Activated CD8-positive, alpha-beta memory T cell treated with anti-CD3 and anti-CD28 coated beads for 24 hours (primary cell): ENCODE data around the gene TRPM2.

Source experiments
- DNase-seq: peaks from one replicate; pipeline ENCODE4 v3.0.0-alpha.2; 2020

TRPM2 gene

DNA sequence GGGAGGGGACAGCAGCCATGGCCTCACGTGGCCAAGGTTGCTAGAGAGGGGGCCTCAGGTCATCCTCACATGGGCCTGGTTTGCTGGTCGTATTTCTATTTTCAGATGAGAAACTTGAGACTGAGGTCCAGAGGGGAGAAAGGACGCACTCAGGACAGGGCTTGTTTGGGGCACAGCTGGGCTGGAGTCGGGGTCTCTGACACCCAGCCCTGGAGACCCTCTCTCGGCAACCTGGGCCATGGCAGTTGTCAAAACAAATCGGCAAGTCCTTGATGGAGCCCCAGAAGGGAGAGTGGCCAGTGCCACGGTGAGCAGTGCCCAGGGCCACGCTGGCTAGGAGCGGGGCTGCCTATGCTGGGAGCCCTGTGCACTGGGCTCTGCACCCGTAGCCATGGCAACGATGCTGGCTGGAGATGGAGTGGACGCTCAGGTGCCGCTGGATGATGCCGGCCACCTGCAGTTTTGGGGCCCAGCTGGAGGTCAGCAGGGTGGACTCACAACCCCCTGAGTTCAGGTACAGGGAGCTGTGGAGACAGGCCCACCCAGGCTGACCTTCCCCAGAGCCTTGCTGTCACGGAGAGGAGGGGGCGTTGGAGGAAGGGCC, 113.0 kb downstream of the TRPM2 start:
- DNase-seq, result no peak

DNA sequence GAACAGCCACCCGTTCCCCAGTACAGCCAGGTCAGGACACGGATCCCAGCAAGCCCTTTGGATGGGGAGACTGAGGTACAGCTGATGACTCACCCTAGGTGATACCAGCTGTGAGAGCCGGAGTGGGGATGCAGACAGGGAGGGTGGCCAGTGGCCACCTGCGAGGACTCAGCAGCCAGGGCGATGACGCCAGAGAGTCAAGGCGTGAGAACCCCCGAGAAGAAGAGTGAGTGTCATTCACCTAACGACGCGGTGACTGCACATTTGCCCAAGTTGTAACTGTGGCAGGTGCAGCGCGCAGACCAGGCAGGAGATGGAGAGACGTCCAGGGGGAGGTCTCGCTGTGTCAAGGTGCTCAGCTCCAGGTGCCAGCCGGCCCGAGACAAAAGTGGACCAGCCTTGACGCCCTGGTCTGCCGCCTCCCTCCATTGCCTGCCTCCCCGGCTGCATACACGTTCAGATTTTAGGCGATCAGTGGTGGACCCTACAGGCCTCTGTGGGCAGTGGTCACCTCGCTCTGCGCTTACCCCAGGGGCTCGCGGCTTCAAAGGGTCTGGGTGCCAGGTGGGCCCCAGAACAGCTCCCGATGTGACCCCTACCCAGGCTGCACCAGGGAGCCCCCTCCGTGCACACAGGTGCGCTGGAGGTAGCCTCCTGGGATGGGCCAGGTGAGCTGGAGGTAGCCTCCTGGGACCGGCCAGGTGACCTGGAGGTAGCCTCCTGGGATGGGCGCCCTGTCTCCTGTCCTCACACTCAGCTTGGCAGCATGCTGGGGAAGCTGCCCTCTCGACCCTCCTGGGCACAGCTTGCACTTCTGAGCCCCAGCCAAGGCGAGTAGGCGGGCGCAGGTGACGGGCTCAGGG, 113.8 kb downstream of the TRPM2 start:
- no peak for DNase-seq

DNA sequence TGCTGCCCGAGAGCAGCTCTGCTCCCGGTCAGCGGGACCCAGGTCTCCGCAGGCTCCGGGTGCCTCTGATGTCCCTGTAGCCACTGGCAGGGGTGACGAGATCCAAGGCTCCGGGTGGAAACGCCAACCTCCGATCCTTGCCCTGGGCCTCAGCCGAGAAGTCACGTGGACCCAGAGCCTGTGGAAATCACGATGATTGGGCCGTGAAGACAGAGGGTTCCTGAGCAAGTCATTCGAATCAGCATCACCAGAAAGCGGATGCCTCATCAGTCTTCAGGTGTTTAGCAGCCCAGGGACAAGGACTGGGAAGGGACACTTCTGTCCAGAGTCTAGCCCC, 114.4 kb downstream of the TRPM2 start:
- DNase-seq, result no peak

DNA sequence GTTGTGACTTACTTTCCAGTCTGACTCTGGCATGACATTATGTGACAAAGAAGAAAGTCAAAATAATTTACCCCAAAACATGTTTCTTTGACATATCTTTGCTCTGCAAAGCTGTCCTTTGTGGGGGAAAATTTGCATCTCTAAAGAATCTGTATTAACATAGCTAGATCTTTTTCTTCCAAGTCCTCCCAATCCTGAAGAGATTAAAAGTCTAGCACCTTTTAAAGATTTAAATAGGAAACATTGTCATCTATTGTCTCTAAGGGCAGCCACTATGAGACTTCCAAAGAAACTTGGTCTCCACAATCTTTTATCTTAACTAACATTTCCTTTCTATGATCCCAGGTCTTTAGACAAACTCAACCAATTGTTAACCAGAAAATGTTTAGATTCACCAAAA, 117.9 kb downstream of the TRPM2 start:
- no peak for DNase-seq

DNA sequence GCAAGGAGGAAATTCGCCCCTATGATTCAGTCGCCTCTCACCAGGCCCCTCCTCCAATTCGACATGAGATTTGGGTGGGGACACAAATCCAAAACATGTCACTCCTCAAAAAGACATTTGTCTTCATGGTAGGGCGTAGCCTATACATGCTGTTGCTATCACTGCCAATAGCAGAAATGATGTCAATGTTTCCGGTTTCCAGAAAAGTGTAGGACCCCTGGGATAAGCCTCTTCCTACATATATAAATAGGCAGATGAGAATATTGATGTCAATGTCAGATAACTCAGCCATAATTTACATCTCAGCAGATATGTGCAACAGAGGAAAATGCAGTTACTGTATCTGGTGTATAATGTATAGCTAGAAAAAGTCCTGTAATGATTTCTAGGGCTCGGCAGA, 118.6 kb downstream of the TRPM2 start:
- DNase-seq, result no peak

DNA sequence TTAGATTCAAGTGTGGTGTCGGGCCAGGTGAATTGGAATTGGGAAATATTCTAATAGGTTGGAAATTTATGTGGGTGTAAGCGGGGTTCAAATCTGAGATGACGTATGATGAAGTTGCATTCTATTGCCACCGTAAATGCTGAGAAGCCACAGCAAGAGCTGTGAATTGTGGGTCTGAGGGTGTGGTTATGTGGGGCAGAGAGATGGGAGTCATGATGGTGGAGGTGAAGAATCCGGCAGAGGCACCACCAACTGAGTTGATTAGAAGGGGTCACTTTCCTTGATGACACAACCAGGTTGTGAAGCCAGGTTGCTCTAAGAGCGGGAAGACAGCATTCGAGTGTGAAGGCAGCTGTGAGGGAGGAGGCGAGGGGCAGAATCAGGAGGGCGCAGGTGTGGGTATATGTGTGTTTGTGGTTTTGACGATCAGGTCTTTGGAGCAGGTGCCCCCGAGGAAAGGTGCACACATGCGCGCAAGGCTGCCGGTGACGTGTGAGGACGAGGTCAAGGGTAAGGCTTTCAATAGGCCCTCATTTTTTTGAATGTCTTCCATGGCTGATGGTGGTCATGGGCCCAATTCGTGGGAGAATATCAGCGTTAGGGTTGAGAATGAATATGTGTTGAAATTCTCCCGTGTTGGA, 120.6 kb downstream of the TRPM2 start:
- DNase-seq, result no peak

DNA sequence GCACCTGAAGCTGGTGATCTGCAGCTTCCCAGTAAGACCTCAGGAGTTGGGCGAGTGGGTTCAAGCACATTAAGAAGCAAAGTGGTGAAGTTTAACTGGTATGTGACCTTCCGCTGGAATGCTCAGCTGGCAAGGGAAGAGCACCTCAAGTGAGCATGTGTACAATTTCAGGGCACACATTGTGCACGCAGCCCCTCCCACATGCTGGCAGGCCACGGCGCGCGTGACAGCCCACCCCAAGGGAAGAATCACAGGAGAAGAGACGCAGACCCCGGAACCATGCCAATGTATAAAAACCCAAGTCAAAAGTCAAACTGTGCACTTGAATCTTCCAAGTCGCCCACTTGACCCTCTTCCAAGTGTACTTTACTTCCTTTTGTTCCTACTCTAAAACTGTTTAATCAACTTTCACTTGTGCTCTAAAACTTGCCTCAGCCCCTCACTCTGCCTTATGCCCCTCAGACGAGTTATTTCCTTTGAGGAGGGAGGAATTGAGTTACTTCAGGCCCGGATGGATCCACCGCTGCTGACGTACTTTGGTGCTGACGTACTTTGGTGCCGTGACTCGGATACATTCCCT, 121.9 kb downstream of the TRPM2 start:
- no peak for DNase-seq

DNA sequence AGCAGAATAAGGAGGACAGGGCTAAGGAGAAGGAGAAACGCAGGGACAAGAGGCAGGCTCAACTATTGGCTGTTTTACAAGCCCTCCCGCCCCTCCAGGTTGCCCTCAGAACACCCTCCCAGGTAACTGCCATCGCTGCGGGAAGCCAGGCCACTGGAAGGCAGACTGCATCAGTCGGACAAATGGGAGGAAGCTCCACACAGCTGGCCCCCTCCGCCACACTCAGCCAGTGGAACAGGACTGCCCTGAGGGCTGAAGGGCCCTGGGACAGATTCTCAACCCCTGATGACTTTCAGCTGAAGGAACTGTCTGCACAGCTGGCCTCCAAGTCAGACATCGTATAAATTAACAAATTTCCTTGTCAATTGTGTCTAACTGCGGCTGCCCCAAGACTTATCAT, 123.7 kb downstream of the TRPM2 start:
- DNase-seq, result no peak

DNA sequence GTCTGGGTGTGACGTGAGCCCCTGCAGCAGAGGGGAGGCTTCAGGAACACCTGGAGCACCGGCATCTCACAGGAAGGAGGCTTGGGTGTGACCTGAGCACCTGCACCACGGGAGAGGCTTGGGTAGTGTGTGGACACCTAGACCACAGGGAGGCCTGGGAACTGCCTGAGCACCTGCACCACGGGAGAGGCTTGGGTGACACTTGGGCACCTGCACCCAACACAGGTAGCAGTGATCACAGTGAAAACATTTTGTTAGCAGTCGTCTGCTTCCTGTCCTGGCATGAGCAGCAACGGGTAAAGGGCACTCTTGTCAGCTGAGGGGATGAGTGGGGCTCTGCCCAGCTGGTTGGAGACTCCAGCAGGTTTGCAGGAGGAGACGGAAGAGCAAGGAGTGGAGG, 124.3 kb downstream of the TRPM2 start:
- no peak for DNase-seq

DNA sequence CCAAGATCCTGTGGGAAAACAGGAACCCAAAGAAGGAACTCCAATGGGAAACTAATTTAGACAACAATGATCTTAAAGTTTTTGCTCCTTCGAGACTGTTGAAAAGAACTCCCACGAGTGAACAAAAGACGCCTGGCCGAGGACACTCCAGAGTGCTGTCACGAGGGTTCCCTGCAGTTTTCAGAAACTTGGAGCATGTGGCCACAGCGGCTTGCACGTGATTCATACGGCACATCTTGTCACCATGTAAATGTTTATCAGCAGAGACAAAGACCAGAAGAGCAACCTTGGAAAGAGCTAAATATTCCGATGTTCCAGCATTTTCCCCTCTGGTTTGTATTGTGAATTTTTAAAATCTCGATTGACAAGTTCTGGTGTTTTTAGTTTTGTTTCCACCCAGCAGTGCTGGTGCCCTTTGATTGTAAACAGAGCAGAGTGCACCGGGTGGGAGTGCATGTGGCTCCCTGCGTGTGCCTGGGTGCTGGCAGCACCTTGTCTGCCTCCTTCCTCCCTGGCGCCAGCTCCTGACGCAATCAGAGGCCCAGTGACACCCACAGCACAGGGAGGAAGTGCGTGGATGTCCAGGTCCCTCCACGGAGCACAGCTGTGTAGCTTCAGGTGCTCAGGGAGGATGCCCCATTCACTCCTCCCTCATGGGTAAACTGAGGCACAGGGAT, 124.8 kb downstream of the TRPM2 start:
- no peak for DNase-seq

DNA sequence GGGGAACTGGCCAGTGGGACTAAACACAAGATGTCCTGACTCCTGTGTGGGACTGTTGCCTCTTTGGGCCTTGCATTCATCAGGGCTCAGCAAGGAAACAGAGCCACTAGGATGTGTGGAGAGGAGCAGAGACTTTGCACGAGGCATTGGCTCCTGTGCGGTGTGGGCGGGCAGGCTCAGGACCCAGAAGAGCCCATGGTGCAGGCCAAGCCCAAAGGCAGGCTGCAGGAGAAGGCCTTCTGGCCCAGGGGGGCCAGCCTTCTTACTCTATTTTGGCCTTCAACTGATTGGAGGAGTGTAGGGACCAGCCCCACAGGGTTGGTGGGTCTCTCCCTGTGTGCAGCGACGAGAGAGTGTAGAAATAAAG, 125.4 kb downstream of the TRPM2 start:
- DNase-seq, result no peak

DNA sequence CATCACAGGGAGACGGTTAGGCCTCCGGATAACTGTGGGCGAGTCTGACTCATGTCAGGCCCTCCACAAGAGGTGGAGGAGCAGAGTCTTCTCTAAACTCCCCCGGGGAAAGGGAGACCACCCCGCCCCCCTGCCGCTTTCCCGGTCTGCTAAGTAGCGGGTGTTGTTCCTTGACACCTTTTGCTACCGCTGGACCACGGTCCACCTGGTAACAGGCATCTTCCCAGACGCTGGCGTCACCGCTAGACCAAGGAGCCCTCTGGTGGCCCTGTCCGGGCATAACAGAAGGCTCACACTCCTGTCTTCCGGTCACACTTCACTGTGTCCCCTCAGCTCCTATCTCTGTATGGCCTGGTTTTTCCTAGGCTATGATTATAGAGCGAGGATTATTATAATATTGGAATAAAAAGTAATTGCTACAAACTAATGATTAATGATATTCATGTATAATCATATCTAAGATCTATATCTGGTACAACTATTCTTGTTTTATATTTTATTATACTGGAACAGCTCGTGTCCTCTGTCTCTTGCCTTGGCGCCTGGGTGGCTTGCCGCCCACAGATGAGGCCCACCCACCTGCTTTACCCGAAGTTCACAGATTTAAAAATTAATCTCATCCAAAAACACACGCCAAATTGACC, 126.3 kb downstream of the TRPM2 start:
- peak; percentile 80 for DNase-seq

DNA sequence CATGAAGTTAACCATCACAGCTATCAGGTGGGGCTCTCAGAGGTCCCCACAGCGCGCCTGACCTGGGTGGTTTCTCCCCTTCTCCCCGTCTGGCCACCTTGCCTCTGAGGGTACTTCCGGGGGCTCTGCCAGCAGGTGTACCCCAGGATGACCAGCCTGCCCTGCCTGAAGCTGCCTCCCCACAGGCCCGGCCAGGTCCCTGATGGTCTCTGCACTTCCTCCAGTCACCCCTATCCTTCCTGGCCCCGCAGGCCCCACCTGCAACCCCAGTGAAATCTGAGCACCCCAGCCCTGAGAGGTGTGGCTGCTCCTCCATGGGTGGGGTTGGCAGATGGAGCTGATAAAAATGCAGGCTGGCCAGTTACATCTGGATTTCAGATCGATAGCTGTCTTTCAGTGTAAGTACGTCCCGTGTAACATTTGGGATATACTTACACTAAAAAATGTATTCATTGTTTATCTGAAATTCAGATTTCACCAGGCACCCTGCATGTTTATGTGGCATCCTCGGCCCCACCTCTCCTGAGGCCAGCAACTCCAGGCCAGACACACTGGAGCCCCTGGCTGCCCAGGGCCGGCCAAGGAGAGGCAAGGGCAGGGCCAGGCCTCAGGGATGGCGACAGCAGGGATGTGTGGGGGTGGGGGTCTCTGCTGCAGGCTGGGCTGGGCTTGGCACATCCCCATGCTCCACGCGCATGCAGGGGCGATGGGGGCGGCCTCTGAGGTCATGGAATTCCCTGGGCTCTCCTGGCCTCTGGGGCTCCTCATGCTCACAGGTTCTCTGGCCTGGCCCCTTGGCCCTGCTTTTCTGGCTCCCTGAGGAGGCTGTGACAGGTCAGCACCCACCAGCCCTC, 127.0 kb downstream of the TRPM2 start:
- DNase-seq, result no peak

DNA sequence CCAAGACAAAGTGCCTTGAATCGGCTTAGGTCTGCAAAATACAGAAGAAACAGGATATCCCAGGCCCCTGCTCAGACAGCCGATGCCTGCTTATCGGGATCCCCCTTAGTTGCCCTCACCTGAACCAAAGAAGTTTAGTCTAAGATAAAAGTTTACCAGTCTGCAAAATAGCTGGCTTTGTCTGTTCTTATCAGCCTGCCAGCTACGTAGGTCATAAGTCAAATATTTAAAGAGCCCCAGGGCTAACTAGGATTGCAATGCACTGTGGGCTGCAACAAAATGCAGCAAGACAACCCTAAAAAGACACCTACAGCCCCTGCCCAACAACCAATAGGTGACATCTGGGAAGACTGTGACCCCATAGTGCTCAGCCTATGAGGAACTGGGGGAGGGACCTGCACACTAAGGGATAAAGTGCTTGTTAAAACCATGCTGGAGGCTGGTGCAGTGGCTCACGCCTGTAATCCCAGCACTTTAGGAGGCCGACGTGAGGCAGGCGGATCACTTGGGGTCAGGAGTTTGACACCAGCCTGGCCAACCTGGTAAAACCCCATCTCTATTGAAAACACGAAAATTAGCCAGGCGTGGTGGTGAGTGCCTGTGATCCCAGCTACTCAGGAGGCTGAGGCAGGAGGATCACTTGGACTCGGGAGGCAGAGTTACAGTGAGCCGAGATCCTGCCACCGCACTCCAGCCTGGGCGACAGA, 129.3 kb downstream of the TRPM2 start:
- DNase-seq, result no peak

DNA sequence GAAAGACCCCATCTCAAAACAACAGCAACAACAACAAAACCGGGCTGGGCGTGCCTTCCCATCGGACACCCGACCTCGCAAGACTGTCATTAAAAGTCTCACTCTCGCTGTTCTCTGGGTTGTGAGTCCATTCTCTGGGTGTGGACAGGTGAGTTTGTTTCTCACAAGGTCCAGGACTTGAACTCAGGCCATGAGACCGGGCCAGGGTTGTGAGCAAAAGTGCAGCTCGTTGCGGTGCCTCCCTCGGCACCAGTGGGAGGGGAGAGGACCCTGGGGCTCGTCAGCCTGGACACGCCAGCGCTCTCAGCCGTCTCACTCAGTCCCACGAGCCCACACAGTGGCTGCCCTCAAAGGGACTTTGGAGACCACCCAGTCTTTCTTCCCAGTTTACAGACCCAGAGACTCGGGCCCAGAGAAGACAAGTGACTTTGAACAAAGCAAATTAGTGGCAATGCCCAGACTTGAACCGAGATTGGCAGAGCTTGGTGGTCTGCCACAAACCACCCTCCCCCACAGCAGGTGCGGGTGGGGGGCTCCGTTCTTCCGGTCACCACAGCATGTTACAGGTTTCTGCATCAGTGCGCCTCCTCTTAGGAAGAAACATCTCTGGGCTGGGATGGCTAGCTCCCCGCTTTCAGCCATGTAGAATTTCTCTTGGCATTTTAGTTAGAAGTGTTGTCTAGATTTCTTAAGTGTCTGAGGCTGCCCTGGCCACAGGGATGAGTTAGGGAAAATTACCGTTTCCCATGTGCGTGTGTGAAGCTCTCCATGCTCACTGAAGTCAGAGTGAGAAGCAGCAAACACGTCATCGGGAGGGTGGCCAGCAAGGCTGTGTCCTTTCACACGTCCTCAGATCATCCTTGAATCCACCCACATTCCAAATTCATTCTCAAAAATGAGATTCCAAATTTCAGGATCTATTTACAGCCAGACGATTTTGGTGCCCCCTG, 130.1 kb downstream of the TRPM2 start:
- DNase-seq, result no peak

DNA sequence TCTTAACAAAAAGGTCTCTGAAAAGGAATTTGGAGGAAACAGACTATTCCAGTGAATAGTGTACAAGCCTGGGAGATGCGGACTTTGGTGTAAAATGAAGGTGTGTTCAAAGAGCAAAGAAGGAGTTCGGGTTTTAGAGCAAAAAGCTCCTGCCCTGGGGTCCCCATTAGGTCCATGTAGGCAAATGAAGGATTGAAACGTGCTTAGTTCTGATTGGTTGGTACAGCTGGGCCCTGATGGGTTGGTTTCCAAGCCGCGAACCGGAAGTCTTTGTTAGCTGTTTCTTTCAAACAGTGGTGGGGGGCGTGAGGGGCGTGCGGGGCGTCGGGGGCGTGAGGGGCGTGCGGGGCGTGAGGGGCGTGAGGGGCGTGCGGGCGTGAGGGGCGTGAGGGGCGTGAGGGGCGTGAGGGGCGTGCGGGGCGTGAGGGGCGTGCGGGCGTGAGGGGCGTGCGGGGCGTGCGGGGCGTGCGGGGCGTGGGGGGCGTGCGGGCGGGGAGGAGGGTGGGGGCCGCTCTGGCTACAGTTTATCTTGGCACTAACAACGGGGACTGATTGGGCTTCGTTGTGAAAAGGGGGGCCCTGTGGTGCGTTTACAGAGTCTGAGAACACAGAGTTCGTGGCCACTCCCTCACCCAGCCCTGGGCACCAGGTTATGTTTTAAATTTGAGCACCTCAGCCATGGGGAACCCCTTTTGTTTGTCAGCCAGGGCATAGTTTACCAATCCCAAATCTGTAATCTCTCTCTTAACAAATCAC, 131.3 kb downstream of the TRPM2 start:
- DNase-seq, result no peak

DNA sequence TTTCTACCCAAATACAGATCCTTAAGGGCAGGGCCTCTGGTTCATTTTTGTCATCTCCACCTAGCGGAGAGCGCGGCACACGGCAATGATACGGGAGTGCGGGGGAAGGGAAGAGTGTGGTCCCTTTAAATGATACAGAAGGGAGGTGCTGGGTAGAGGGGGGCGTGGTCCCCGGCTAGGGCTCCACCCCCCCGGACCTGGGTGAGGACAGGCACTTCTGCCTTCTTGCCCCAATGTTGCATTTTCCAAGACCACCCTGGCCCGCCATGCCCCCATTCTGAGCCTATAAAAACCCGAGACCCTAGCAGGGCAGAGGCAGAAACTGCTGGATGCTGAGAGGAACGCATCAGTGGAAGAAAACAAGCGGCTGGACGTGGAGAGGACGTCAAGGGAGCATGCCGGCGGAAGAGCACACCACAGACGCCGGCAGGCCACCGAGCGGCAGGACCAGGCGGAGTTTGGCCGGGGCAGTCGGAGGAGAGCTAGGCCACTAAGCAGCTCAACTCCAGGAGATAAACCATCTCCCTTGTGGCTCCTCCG, 131.9 kb downstream of the TRPM2 start:
- DNase-seq, result peak; percentile 76

DNA sequence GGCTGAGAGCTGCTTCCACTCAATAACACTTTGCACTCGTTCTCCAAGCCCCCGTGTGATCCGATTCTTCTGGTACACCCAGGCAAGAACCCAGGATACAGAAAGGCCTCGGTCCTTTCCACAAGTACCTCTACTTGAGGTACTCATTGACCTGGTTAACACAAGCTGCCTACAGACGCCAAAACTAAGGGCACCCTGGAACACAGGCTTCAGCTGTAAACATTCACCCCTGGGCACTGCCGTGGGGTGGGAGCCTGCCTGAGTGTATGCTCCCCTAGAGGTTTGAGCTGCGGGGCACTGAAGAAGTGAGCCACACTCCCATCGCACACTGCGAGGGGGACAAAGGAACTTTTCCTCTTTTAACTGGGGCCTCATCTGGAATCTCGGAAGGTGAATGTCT, 132.4 kb downstream of the TRPM2 start:
- no peak for DNase-seq

DNA sequence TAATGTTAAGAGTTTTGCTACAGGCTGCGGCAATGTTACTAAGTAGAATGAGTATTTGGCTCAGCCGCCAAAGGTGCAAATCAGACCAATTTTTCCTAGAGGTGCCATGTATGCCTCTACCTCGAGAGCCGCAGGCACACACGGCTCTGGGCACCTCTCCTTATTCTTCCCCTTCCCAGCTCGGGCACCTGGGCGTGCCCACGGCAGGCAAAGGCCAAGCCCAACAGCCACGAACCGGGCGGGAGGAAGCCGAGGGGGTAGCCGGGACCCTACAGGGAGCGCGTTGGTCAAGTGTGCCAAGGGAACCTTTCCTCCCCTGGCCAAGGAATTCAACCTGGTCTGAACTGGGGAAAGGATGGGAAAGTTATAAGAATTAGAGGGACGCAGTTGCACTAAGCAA, 132.9 kb downstream of the TRPM2 start:
- no peak for DNase-seq
